Keratinocyte (primary cell): ENCODE measurements around the gene SLC7A11.

ENCODE experiments used
- CTCF ChIP-seq, 3 experiments: IDR thresholded peaks in 1 of 3; conservative IDR thresholded peaks in 1 of 3; optimal IDR thresholded peaks in 1 of 3; 2 replicates in 2 of 3; 3 replicates in 1 of 3; pipeline versions ENCODE3 to v1.5.1; 2011; ENCODE audit warnings: low read length in 3 of 3, mild to moderate bottlenecking in 3 of 3, moderate library complexity in 2 of 3, control low read depth in 1 of 3, inconsistent platforms in 1 of 3; ENCODE audit not compliant: insufficient read depth in 2 of 3; ENCODE audit errors: extremely low read depth in 1 of 3
- EZH2 ChIP-seq: IDR thresholded peaks from one replicate; pipeline ENCODE4 v1.6.1; 2012; ENCODE audit warnings: inconsistent platforms, mild to moderate bottlenecking, low read length, moderate library complexity

- TF ChIP-seq CTCF (optimal IDR thresholded peaks at IDR 0.05 in 1 of 3, IDR thresholded peaks at IDR 0.05 in 1 of 3, conservative IDR thresholded peaks at IDR 0.05 in 1 of 3; ENCODE audit: extremely low read depth in 1 of 3, insufficient read depth in 2 of 3, low read length in 3 of 3) (no peak), EZH2 (no peak)
These were observed 48.7 kb upstream of the SLC7A11 start for GRCh38 chr4:138290805-138291204.
